ENCODE data around the gene CSTB. TPM values are rescaled to one million over a fixed set of nuclear protein-coding genes. Genes with fewer than 3 reads are reported as not detected.
"Not testable (repeated sequence)": the region's sequence is repeated elsewhere in the genome, so short reads cannot be mapped to it uniquely, and the experiment has no call there.

Gene CSTB, protein sequence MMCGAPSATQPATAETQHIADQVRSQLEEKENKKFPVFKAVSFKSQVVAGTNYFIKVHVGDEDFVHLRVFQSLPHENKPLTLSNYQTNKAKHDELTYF
- total RNA-seq: 27.9 and 28.4 TPM in 2 replicates

DNA sequence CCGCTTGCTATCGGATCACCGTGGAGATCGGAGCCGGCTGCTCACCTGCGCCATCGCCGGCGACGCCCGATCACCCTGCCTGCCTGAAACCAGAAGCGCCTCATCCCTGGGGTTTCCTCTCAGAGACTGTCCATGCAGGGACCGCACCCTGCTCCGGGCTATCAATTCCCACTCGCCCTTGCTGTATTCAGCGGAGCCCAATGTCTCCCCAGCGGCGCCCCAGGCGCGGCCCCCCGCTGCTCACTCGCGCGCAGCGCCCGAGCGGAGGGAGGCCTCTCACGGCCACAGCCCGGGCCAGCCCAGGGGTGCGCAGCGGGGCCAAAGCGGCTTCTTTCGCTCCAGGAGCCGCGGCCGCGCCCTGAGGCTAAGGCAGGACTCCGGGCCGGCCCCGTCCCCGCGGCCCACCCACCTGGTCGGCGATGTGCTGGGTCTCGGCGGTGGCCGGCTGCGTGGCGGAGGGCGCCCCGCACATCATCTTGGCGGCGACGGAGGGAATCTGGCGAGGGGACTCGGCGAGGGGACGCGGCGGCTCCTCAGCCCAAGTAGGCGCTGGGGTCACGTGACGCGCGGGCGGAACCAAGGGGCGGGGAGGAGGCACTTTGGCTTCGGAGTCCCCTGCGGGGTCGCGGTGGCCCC lies at the start of gene CSTB:
Gene CSTB, minus strand, starts transcription at position 514 of the 636 bp plus-strand sequence. Its CDS starts 39 bp downstream, at position 475.
- no peak for DNase-seq (ENCODE audit: low read depth)
- Histone ChIP-seq H3K27me3 (ENCODE audit: control insufficient read depth, insufficient read depth, low read length) (no peaks in the 10 kb centered on the region), H3K4me3 (ENCODE audit: low read depth, low read length) (peak within 1 kb of the TSS; percentile 85), H3K36me3 (ENCODE audit: control insufficient read depth, insufficient read depth, low read length) (peaks cover 2% of the 10 kb centered on the region)
- TF ChIP-seq, protein P1, sequence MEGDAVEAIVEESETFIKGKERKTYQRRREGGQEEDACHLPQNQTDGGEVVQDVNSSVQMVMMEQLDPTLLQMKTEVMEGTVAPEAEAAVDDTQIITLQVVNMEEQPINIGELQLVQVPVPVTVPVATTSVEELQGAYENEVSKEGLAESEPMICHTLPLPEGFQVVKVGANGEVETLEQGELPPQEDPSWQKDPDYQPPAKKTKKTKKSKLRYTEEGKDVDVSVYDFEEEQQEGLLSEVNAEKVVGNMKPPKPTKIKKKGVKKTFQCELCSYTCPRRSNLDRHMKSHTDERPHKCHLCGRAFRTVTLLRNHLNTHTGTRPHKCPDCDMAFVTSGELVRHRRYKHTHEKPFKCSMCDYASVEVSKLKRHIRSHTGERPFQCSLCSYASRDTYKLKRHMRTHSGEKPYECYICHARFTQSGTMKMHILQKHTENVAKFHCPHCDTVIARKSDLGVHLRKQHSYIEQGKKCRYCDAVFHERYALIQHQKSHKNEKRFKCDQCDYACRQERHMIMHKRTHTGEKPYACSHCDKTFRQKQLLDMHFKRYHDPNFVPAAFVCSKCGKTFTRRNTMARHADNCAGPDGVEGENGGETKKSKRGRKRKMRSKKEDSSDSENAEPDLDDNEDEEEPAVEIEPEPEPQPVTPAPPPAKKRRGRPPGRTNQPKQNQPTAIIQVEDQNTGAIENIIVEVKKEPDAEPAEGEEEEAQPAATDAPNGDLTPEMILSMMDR (IDR thresholded peaks at IDR 0.05; ENCODE audit: insufficient read depth, low read length, poor library complexity, severe bottlenecking): no peak

DNA sequence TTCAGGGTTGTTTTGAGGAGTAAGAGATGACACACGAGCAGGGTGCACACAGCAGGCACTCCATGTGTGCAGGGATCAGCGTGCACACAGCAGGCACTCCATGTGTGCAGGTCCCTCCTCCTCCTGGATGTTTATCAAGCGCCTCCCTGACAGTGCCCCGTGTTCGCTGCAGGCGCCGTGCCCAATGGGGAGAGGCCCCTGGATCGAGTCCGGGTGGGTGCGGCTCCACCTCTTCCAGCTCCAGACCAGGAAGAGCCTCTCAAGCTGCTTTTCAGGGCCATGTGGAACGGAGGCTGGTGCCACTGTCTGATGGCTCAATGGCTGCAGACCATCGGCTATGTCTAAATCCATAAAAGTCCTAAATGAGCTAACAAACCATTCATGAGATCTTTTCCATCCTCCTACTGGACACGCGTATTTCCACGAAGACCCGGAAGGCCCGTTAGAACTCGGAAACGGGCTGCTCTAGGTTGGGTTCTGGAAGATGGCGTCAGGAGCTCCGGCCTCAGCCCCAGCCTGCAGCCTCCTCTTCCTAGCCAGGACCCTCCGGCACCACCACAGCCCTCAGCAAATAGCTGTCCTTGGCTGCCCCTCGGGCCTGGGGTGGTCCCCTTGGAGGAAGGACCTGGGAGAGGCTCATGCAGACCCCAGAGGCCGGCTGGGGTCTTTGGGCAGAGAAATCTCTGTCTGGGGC lies 49.3 kb upstream of the CSTB start:
- H3K27me3 ChIP-seq (ENCODE audit: control insufficient read depth, insufficient read depth, low read length): peaks cover 4% of the 10 kb centered on the region
- H3K36me3 ChIP-seq (ENCODE audit: control insufficient read depth, insufficient read depth, low read length): no peaks in the 10 kb centered on the region
- no peak for DNase-seq (ENCODE audit: low read depth)
- H3K4me3 ChIP-seq (ENCODE audit: low read depth, low read length): no peak overlapping the region
- TF ChIP-seq, protein P1 (IDR thresholded peaks at IDR 0.05; ENCODE audit: insufficient read depth, low read length, poor library complexity, severe bottlenecking): no peak

DNA sequence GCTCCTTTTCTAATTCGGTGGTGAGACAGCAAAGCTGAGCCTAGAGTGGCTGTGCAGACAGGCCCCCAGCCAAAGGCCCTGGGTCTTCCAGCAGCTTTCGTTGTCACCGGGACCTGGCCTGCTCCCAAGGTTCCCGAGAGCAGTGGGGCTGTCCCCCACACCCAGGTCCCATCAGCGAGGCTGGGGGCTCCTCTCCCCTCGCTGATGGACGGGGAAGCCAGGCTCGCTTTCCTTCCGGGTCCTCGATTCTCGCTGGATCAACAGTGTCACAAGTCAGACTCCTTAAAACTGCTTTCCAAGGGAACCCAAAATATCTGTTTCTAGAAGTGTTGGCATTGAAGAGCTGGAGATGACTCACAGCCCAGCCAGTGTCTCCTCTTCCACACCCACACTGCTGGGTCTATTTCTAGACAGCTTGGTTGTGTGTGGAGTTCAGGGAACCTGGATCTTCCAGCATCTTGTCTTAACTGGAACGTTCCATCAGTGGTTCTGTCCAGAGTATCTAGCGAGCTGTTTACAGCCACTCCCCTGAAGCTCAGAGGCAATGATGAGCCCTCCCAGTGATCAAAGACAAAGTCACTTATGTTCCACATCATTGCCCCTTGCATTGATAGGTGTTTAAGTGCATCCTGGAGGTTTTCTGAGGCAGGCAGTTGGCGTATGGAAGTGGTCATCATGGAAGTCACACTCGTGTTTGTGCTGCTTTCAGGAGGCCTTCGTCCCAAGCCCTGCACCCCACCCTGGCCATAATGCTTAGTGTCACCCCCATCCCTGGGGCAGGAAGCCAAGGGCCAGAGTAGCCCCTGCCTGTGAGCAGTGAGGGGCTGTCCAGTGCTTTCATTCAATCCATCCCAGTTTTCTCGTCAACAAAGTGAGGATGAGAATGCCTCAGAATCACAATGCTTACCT lies 48.5 kb upstream of the CSTB start:
- DNase-seq (ENCODE audit: low read depth): no peak
- H3K36me3 ChIP-seq (ENCODE audit: control insufficient read depth, insufficient read depth, low read length): no peaks in the 10 kb centered on the region
- H3K27me3 ChIP-seq (ENCODE audit: control insufficient read depth, insufficient read depth, low read length): peaks cover 4% of the 10 kb centered on the region
- TF ChIP-seq, protein P1 (IDR thresholded peaks at IDR 0.05; ENCODE audit: insufficient read depth, low read length, poor library complexity, severe bottlenecking): no peak
- no peak overlapping the region for H3K4me3 ChIP-seq (ENCODE audit: low read depth, low read length)

DNA sequence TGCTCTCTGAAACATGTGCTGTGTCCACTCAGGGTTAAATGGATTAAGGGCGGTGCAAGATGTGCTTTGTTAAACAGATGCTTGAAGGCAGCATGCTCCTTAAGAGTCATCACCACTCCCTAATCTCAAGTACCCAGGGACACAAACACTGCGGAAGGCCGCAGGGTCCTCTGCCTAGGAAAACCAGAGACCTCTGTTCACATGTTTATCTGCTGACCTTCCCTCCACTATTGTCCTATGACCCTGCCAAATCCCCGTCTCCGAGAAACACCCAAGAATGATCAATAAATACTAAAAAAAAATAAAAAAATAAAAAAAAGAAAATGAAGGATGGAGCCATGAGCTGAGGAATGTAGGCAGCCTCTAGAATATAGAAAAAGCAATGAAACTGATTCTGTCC lies 46.6 kb upstream of the CSTB start:
- H3K27me3 ChIP-seq (ENCODE audit: control insufficient read depth, insufficient read depth, low read length); DNase-seq (ENCODE audit: low read depth); H3K36me3 ChIP-seq (ENCODE audit: control insufficient read depth, insufficient read depth, low read length); H3K4me3 ChIP-seq (ENCODE audit: low read depth, low read length): not testable (repeated sequence)

DNA sequence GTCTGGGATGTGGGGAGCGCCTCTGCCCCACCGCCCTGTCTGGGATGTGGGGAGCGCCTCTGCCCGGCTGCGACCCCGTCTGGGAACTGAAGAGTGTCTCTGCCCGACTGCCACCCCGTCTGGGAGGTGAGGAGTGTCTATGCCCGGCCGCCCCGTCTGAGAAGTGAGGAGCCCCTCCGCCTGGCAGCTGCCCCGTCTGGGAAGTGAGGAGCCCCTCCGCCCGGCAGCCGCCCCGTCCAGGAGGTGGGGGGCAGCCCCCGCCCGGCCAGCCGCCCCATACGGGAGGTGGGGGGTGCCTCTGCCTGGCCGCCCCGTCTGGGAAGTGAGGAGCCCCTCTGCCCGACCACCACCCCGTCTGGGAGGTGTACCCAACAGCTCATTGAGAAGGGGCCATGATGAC lies 46.1 kb upstream of the CSTB start:
- not testable (repeated sequence) for H3K36me3 ChIP-seq (ENCODE audit: control insufficient read depth, insufficient read depth, low read length); H3K27me3 ChIP-seq (ENCODE audit: control insufficient read depth, insufficient read depth, low read length); DNase-seq (ENCODE audit: low read depth); H3K4me3 ChIP-seq (ENCODE audit: low read depth, low read length)

DNA sequence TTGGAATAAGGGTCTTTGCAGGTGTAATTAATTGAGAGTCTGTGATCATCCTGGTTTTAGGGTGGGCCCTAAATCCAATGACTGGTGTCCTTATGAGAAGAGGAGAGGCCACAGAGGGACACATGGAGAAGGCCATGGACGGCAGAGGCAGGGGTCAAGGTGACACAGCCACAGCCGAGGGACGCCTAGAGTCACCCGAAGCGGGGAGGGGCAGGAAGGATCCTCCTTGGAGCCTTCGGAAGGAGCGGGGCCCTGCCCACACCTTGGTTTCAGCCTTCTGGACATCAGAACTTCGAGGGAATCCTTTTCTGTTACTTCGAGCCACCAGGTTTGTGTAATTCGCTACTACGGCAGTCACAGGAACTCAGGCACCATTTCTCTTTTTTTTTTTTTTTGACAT lies 44.4 kb upstream of the CSTB start:
- TF ChIP-seq, protein P1 (IDR thresholded peaks at IDR 0.05; ENCODE audit: insufficient read depth, low read length, poor library complexity, severe bottlenecking): no peak
- Histone ChIP-seq H3K36me3 (ENCODE audit: control insufficient read depth, insufficient read depth, low read length) (no peaks in the 10 kb centered on the region), H3K4me3 (ENCODE audit: low read depth, low read length) (no peak overlapping the region), H3K27me3 (ENCODE audit: control insufficient read depth, insufficient read depth, low read length) (no peaks in the 10 kb centered on the region)
- no peak for DNase-seq (ENCODE audit: low read depth)
